Thyroid gland (tissue), 4 donors: Measurements from ENCODE around the gene KCNJ6.

Source experiments
- POLR2A ChIP-seq, 2 donors: fragments of 450-650 bp; IDR thresholded peaks; one replicate each; pipeline ENCODE4 v1.6.1; 2017; ENCODE audit warnings: antibody characterized with exemption in 2 of 2, mild to moderate bottlenecking in 2 of 2, moderate library complexity in 1 of 2
- TF ChIP-seq, protein P1 (sequence below), 6 experiments: fragments of 200-600 bp in 3 of 6; fragments of 450-650 bp in 3 of 6; sonication (generic) in 3 of 6; IDR thresholded peaks; one replicate each; pipeline ENCODE4 v1.5.1; 2016 to 2019; ENCODE audit warnings: antibody characterized with exemption in 6 of 6, mild to moderate bottlenecking in 2 of 6, inconsistent platforms in 1 of 6, moderate library complexity in 1 of 6

DNA sequence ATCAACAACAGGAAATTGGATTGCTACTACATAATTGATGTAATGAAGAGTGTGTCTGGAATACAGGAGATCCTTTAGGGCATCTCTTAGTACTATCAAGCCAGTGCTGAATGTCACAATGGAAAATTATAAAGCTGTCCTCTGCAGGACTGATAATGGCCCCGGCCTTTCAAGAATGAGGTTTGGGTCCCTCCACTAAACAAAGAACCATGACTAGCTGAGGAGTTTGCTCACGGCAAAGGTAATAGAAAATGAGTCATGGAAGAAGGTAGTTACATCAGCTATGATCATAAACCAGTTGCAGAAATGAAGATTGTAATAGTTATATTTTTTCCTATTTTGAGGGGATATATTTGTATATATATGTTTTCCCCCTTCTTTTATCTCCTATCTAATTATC lies 145.8 kb downstream of the KCNJ6 start:
- TF ChIP-seq, protein P1, sequence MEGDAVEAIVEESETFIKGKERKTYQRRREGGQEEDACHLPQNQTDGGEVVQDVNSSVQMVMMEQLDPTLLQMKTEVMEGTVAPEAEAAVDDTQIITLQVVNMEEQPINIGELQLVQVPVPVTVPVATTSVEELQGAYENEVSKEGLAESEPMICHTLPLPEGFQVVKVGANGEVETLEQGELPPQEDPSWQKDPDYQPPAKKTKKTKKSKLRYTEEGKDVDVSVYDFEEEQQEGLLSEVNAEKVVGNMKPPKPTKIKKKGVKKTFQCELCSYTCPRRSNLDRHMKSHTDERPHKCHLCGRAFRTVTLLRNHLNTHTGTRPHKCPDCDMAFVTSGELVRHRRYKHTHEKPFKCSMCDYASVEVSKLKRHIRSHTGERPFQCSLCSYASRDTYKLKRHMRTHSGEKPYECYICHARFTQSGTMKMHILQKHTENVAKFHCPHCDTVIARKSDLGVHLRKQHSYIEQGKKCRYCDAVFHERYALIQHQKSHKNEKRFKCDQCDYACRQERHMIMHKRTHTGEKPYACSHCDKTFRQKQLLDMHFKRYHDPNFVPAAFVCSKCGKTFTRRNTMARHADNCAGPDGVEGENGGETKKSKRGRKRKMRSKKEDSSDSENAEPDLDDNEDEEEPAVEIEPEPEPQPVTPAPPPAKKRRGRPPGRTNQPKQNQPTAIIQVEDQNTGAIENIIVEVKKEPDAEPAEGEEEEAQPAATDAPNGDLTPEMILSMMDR (IDR thresholded peaks at IDR 0.05) = no peak
- TF ChIP-seq POLR2A (IDR thresholded peaks at IDR 0.05) = no peak
